BE2C (cell line): ENCODE results near the gene GLS.
A peak's percentile ranks its signal among the peaks of the same experiment; 100 is the strongest.

Experiments
- DNase-seq: peaks from one replicate; pipeline ENCODE4 v3.0.0-alpha.2; 2020
- H3K27me3 ChIP-seq: fragments of 250-450 bp; sonication (Bioruptor Pico); 2 replicates; pipeline ENCODE4 v1.5.1; 2020; ENCODE audit warnings: mild to moderate bottlenecking
- H3K36me3 ChIP-seq: fragments of 250-450 bp; sonication (Bioruptor Pico); 2 replicates; pipeline ENCODE4 v1.5.1; 2020; ENCODE audit warnings: mild to moderate bottlenecking
- H3K4me1 ChIP-seq: fragments of 250-450 bp; sonication (Bioruptor Pico); 2 replicates; pipeline ENCODE4 v1.5.1; 2020
- H3K4me3 ChIP-seq: 2 replicates; pipeline ENCODE4 v1.5.1; 2011; ENCODE audit warnings: low read depth, low read length
- H3K9me3 ChIP-seq: fragments of 250-450 bp; sonication (Bioruptor Pico); 2 replicates; pipeline ENCODE4 v1.5.1; 2020
- CTCF ChIP-seq: IDR thresholded peaks from 2 replicates; pipeline ENCODE4 v1.5.1; 2012; ENCODE audit warnings: mild to moderate bottlenecking, low read depth, low read length

GLS gene

GRCh38 chr2:191009541-191010374 is 129.1 kb downstream of the GLS start:
- Histone ChIP-seq H3K36me3 (peaks cover 36% of the 10 kb centered on the region), H3K27me3 (no peaks in the 10 kb centered on the region), H3K4me3 (no peak overlapping the region), H3K9me3 (no peaks in the 10 kb centered on the region), H3K4me1 (peaks cover 8% of the 10 kb centered on the region; the same call in 1 of the 2 replicates)
- TF ChIP-seq CTCF = no peak
- DNase-seq = no peak

- H3K4me1 ChIP-seq = peaks cover 9% of the 10 kb centered on the region; the same call in 1 of the 2 replicates
- no peak for DNase-seq
- no peak overlapping the region for H3K4me3 ChIP-seq
- no peaks in the 10 kb centered on the region for H3K9me3 ChIP-seq
- no peak for TF ChIP-seq CTCF
- peaks cover 22% of the 10 kb centered on the region for H3K36me3 ChIP-seq
- H3K27me3 ChIP-seq = no peaks in the 10 kb centered on the region
These were observed 130.6 kb downstream of the GLS start for GRCh38 chr2:191010887-191011885.

GRCh38 chr2:191012346-191012745 is 131.7 kb downstream of the GLS start:
- H3K27me3 ChIP-seq = no peaks in the 10 kb centered on the region
- TF ChIP-seq CTCF = no peak
- peaks cover 4% of the 10 kb centered on the region; the same call in 1 of the 2 replicates for H3K4me1 ChIP-seq
- H3K9me3 ChIP-seq = no peaks in the 10 kb centered on the region
- no peak overlapping the region for H3K4me3 ChIP-seq
- no peak for DNase-seq
- peaks cover 11% of the 10 kb centered on the region for H3K36me3 ChIP-seq

- DNase-seq = no peak
- H3K27me3 ChIP-seq = no peaks in the 10 kb centered on the region
- H3K36me3 ChIP-seq = peaks cover 5% of the 10 kb centered on the region
- H3K4me1 ChIP-seq = peaks cover 4% of the 10 kb centered on the region; the same call in 1 of the 2 replicates
- peak overlapping the region; percentile 80 for H3K4me3 ChIP-seq
- no peaks in the 10 kb centered on the region for H3K9me3 ChIP-seq
- TF ChIP-seq CTCF = no peak
These were observed 132.4 kb downstream of the GLS start for GRCh38 chr2:191012845-191013681.

GRCh38 chr2:191013682-191013931 is 133.0 kb downstream of the GLS start:
- Histone ChIP-seq H3K27me3 (no peaks in the 10 kb centered on the region), H3K4me3 (peak overlapping the region; percentile 80), H3K4me1 (peaks cover 4% of the 10 kb centered on the region; the same call in 1 of the 2 replicates), H3K36me3 (no peaks in the 10 kb centered on the region; the same call in 1 of the 2 replicates), H3K9me3 (no peaks in the 10 kb centered on the region)
- DNase-seq = no peak
- TF ChIP-seq CTCF = no peak
